ENCODE data around the gene LIMS2. TPM values are rescaled to one million over a fixed set of nuclear protein-coding genes. Genes with fewer than 3 reads are reported as not detected.
A peak's percentile ranks its signal among the peaks of the same experiment; 100 is the strongest.

Gene LIMS2
- total and polyA plus RNA-seq, 5 experiments from 2014 or later = 3.4 to 12.5 (median 10.1) TPM

GRCh38 chr2:127698553-127699355 is 23.4 kb upstream of the LIMS2 start:
- H3K27me3 Mint-ChIP-seq = peaks cover 0 to 2% (median 0%) of the 10 kb centered on the region in 5 donors
- H3K9me3 Mint-ChIP-seq = no peaks in the 10 kb centered on the region
- POLR2A ChIA-PET = interaction anchor here (0.6 kb wide), 1 partner anchor 311 kb away, joined by 3 read pairs; no protein-coding TSS in a partner anchor
- peak overlapping the region in 5 of 10 donors; percentile 38 to 65 (median 63) for H3K27ac Mint-ChIP-seq
- H3K4me3 Mint-ChIP-seq = peak overlapping the region in 4 of 10 donors; percentile 16 to 46 (median 37)
- no peak for DNase-seq
- H3K36me3 Mint-ChIP-seq = peaks cover 0 to 9% (median 5%) of the 10 kb centered on the region in 3 donors
- no peak for ATAC-seq
- H3K4me1 Mint-ChIP-seq = peaks cover 10 to 30% (median 23%) of the 10 kb centered on the region in 4 donors

- Mint-ChIP-seq H3K4me1 (peaks cover 10 to 19% (median 15%) of the 10 kb centered on the region in 4 donors), H3K9me3 (peaks cover 0 to 1% (median 0%) of the 10 kb centered on the region in 9 donors), H3K27me3 (peaks cover 0 to 2% (median 0%) of the 10 kb centered on the region in 5 donors), H3K36me3 (peaks cover 0 to 9% (median 5%) of the 10 kb centered on the region in 3 donors), H3K27ac (peak overlapping the region in 1 of 10 donors; percentile 46), H3K4me3 (no peak overlapping the region)
- DNase-seq (no peak), ATAC-seq (no peak)
- POLR2A ChIA-PET = no interaction called here
Observed at GRCh38 chr2:127697482-127698180, 22.3 kb upstream of the LIMS2 start.

- H3K4me3 Mint-ChIP-seq = peak overlapping the region in 2 of 10 donors; percentile 4 to 40
- peaks cover 0 to 18% (median 17%) of the 10 kb centered on the region in 3 donors for H3K36me3 Mint-ChIP-seq
- DNase-seq (peak in 8 of 10 donors; percentile 36 to 65 (median 49)), ATAC-seq (peak; percentile 79 to 89)
- peaks cover 5 to 19% (median 12%) of the 10 kb centered on the region in 9 donors for H3K9me3 Mint-ChIP-seq
- peaks cover 0 to 2% (median 0%) of the 10 kb centered on the region in 5 donors for H3K27me3 Mint-ChIP-seq
- POLR2A ChIA-PET = no interaction called here
- peaks cover 5 to 8% (median 8%) of the 10 kb centered on the region in 4 donors for H3K4me1 Mint-ChIP-seq
- no peak overlapping the region for H3K27ac Mint-ChIP-seq
Observed at GRCh38 chr2:127695491-127696472, 20.5 kb upstream of the LIMS2 start.

GRCh38 chr2:127694986-127695385 is 19.7 kb upstream of the LIMS2 start:
- Mint-ChIP-seq H3K36me3 (peaks cover 0 to 21% (median 17%) of the 10 kb centered on the region in 3 donors), H3K27ac (no peak overlapping the region), H3K27me3 (peaks cover 0 to 2% (median 0%) of the 10 kb centered on the region in 5 donors), H3K9me3 (peaks cover 5 to 25% (median 17%) of the 10 kb centered on the region in 9 donors), H3K4me1 (peaks cover 0 to under 1% (median 0%) of the 10 kb centered on the region in 4 donors), H3K4me3 (no peak overlapping the region)
- POLR2A ChIA-PET = no interaction called here
- ATAC-seq (no peak), DNase-seq (no peak)

DNA sequence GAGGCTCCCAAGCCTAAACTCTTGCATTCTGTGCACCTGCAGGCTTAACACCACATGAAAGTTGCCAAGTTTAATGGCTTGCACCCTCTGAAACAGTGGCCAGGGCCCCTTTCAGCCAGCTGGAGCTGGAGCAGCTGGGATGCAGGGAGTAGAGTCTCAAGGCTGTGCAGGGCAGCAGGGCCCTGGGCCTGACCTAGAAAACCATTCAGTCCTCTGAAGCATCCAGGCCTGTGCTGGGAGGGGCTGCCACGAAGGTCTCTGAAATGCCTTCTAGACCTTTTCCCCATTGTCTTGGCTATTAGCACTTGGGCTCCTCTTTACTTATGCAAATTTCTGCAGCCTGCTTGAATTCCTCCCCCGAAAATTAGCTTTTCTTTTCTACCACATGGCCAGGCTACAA is 15.4 kb upstream of the LIMS2 start:
- POLR2A ChIA-PET = interaction anchor here (0.9 kb wide), 1 partner anchor 11 kb away, joined by 4 read pairs; the partner anchor contains the start of gene SFT2D3
- H3K36me3 Mint-ChIP-seq = peaks cover 0 to 26% (median 24%) of the 10 kb centered on the region in 3 donors
- peaks cover 0 to 4% (median 0%) of the 10 kb centered on the region in 5 donors for H3K27me3 Mint-ChIP-seq
- H3K4me1 Mint-ChIP-seq = no peaks in the 10 kb centered on the region
- DNase-seq = no peak
- H3K27ac Mint-ChIP-seq = no peak overlapping the region
- no peak overlapping the region for H3K4me3 Mint-ChIP-seq
- no peak for ATAC-seq
- peaks cover 5 to 44% (median 20%) of the 10 kb centered on the region in 9 donors for H3K9me3 Mint-ChIP-seq

- ATAC-seq (no peak), DNase-seq (no peak)
- Mint-ChIP-seq H3K9me3 (peaks cover 5 to 44% (median 20%) of the 10 kb centered on the region in 9 donors), H3K27ac (no peak overlapping the region), H3K27me3 (peaks cover 0 to 8% (median 0%) of the 10 kb centered on the region in 5 donors), H3K36me3 (peaks cover 0 to 26% (median 24%) of the 10 kb centered on the region in 3 donors), H3K4me1 (no peaks in the 10 kb centered on the region), H3K4me3 (no peak overlapping the region)
- POLR2A ChIA-PET = no interaction called here
Observed at GRCh38 chr2:127688405-127688804, 13.1 kb upstream of the LIMS2 start.

DNA sequence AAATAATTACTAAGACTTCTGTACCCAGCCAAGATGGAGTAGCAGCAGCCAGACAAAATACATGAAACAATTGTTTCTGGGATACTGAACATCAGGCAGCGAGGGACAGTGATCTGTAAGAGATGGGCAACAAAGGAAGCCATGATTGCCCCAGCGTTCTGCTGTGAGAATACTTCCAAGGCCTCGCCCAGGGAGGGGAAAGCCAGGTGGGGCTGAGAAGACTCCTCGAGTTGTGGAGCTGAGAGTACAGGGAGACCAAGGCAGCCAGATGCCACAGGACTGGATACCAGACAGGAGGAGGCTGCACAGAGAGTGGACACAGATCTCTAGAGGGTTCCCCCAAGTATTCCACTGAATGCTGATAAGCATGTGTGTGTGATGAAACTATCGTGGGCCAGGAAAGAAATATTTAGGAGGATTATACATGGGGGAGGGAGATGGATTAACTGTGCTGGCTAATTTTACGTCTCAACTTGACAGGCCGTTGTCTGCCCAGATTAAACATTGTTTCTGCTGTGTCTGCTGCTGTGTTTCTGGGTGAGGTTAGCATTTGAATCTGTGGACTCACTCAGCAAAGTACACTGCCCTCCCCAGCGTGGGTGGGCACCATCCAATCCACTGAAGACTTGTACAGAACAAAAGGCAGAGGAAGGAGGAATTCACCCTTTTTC is 10.2 kb upstream of the LIMS2 start:
- Mint-ChIP-seq H3K9me3 (peaks cover 0 to 22% (median 4%) of the 10 kb centered on the region in 9 donors), H3K27ac (no peak overlapping the region), H3K27me3 (peaks cover 0 to 8% (median 0%) of the 10 kb centered on the region in 5 donors), H3K4me3 (no peak overlapping the region), H3K36me3 (peaks cover 0 to 11% (median 7%) of the 10 kb centered on the region in 3 donors), H3K4me1 (peaks cover 1 to 10% (median 2%) of the 10 kb centered on the region in 4 donors)
- DNase-seq = no peak
- no peak for ATAC-seq
- POLR2A ChIA-PET = no interaction called here

GRCh38 chr2:127683757-127684156 is 8.4 kb upstream of the LIMS2 start:
- Mint-ChIP-seq H3K36me3 (peaks cover 0 to 5% (median 4%) of the 10 kb centered on the region in 3 donors), H3K27me3 (peaks cover 0 to 7% (median 1%) of the 10 kb centered on the region in 5 donors), H3K4me3 (no peak overlapping the region), H3K9me3 (peaks cover 0 to 9% (median 4%) of the 10 kb centered on the region in 9 donors), H3K4me1 (peaks cover 1 to 10% (median 2%) of the 10 kb centered on the region in 4 donors), H3K27ac (no peak overlapping the region)
- DNase-seq (no peak), ATAC-seq (no peak)
- POLR2A ChIA-PET = no interaction called here

GRCh38 chr2:127683056-127683455 is 7.7 kb upstream of the LIMS2 start:
- peaks cover 1 to 10% (median 2%) of the 10 kb centered on the region in 4 donors for H3K4me1 Mint-ChIP-seq
- H3K4me3 Mint-ChIP-seq = no peak overlapping the region
- H3K27ac Mint-ChIP-seq = peak overlapping the region in 1 of 10 donors; percentile 9
- H3K27me3 Mint-ChIP-seq = peaks cover 0 to 10% (median 8%) of the 10 kb centered on the region in 5 donors
- POLR2A ChIA-PET = no interaction called here
- no peaks in the 10 kb centered on the region for H3K36me3 Mint-ChIP-seq
- DNase-seq (no peak), ATAC-seq (no peak)
- peaks cover 0 to 3% (median 2%) of the 10 kb centered on the region in 9 donors for H3K9me3 Mint-ChIP-seq

DNA sequence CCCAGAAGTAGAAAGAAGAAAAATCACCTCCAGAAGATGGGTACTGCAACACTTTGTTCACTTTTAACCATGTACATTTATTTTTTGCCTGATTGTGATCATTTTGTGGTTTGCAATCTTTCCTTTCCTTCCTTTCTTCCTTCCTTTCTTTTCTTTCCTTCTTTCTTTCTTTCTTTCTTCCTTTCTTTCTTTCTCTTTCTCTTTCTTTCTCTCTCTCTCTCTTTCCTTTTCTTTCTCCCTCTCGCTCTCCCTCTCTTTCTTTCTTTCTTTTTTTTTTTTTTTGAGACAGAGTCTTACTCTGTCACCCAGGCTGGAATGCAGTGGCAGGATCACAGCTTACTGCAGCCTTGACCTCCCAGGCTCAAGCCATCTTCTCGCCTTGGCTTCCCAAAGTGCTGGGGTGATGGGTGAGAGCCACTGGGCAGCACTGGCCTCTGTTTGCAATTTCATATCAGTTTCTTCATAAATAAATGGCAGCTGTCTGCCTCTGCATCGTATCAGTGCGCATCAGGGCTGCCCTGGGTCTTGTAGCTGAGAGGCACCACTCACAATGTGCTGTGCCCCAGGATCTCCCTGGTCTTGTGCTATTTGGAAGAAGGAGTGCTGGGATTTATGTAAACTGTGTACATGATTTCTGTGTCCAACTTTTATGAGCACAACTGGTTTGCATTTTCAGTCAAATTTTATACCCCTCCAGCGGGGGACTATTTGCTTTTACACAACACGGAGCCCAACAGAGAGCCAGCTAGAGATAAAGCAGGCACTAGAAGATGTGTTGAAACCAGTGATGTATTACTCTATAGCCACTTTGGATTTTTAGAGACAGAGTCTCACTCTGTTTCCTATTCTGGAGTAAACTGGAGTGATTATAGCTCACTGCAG is 6.9 kb upstream of the LIMS2 start:
- POLR2A ChIA-PET = no interaction called here
- no peaks in the 10 kb centered on the region for H3K36me3 Mint-ChIP-seq

More for the DNA sequence above, 6.9 kb upstream of the LIMS2 start:
- peaks cover 0 to 17% (median 11%) of the 10 kb centered on the region in 5 donors for H3K27me3 Mint-ChIP-seq
- H3K27ac Mint-ChIP-seq = peak overlapping the region in 2 of 10 donors; percentile 9 to 51
- DNase-seq (no peak), ATAC-seq (no peak)
- H3K4me3 Mint-ChIP-seq = no peak overlapping the region
- H3K4me1 Mint-ChIP-seq = peaks cover 1 to 10% (median 2%) of the 10 kb centered on the region in 4 donors
- no peaks in the 10 kb centered on the region for H3K9me3 Mint-ChIP-seq
